ENCODE measurements around the gene MAIP1. TPM values are rescaled to one million over a fixed set of nuclear protein-coding genes. Genes with fewer than 3 reads are reported as not detected.

The MAIP1 gene
- total and polyA plus RNA-seq, 7 donors: 18.2 to 52.3 (median 27.7) TPM

GRCh38 chr2:199975273-199975895 lies 20.0 kb downstream of the MAIP1 start:
- no peak for ATAC-seq
- 88 to 90% (median 88%) methylated on average over 3 of the region's 3 CpGs for WGBS, 3 donors
- no peak overlapping the region for H3K4me3 ChIP-seq
- no peak overlapping the region for H3K27ac ChIP-seq
- intact Hi-C loops (cut with DNase I): loop anchor here in 1 of 2 donors (10.0 kb wide), 1 partner anchor 729 kb away; no protein-coding TSS in a partner anchor
- H3K27me3 ChIP-seq (ENCODE audit: insufficient read depth in 3 of 3, low read length in 2 of 3): no peaks in the 10 kb centered on the region
- no peak for DNase-seq
- no peak for TF ChIP-seq CTCF (IDR thresholded peaks at IDR 0.05)
- H3K4me1 ChIP-seq: no peaks in the 10 kb centered on the region
- peaks cover 0 to 8% of the 10 kb centered on the region in 2 donors for H3K36me3 ChIP-seq (ENCODE audit: insufficient read depth in 1 of 2, low read depth in 1 of 2)
- H3K9me3 ChIP-seq: no peaks in the 10 kb centered on the region

DNA sequence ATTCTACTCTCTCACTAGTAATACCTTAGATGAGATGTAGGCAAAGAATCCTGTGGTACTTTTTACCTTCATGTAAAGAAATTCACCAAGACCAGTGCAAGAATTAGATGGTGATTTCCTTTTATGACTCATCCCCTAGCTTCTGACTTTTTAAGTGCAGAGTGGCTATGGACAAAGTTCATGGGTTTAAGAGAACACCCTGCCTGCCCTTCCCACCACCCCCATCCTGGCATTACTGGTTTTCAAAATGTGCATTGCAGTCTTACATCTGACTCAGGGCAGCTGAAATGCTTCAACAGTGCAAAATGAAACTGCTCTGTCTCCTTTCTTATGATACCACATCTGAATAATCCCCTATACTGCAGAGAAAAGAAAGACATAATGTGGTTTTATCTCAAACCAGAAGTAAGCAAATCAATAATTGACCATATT lies 22.6 kb downstream of the MAIP1 start:
- intact Hi-C loops (cut with DNase I): loop anchor here in 1 of 2 donors (10.0 kb wide), 1 partner anchor 727 kb away; no protein-coding TSS in a partner anchor
- DNase-seq (no peak), ATAC-seq (no peak)
- H3K27ac ChIP-seq: no peak overlapping the region
- no peaks in the 10 kb centered on the region for H3K9me3 ChIP-seq
- no peaks in the 10 kb centered on the region for H3K27me3 ChIP-seq (ENCODE audit: insufficient read depth in 3 of 3, low read length in 2 of 3)
- H3K4me1 ChIP-seq: no peaks in the 10 kb centered on the region
- no peaks in the 10 kb centered on the region for H3K36me3 ChIP-seq (ENCODE audit: insufficient read depth in 1 of 2, low read depth in 1 of 2)
- no peak for TF ChIP-seq CTCF (IDR thresholded peaks at IDR 0.05)
- no peak overlapping the region for H3K4me3 ChIP-seq

GRCh38 chr2:199979398-199979797 lies 24.0 kb downstream of the MAIP1 start:
- TF ChIP-seq CTCF (IDR thresholded peaks at IDR 0.05): no peak
- intact Hi-C loops (cut with DNase I): loop anchor here in 1 of 2 donors (10.0 kb wide), 1 partner anchor 725 kb away; no protein-coding TSS in a partner anchor
- Histone ChIP-seq H3K36me3 (ENCODE audit: insufficient read depth in 1 of 2, low read depth in 1 of 2) (no peaks in the 10 kb centered on the region), H3K4me3 (peak overlapping the region; percentile 22), H3K27ac (no peak overlapping the region), H3K4me1 (no peaks in the 10 kb centered on the region), H3K27me3 (ENCODE audit: insufficient read depth in 3 of 3, low read length in 2 of 3) (no peaks in the 10 kb centered on the region), H3K9me3 (no peaks in the 10 kb centered on the region)
- DNase-seq (no peak), ATAC-seq (peak; percentile 20 to 55 (median 29))
- WGBS, 3 donors: 33 to 52% (median 39%) methylated on average over 5 of the region's 5 CpGs

- no peaks in the 10 kb centered on the region for H3K36me3 ChIP-seq (ENCODE audit: insufficient read depth in 1 of 2, low read depth in 1 of 2)
- no peak overlapping the region for H3K27ac ChIP-seq
- H3K27me3 ChIP-seq (ENCODE audit: insufficient read depth in 3 of 3, low read length in 2 of 3): no peaks in the 10 kb centered on the region
- no peaks in the 10 kb centered on the region for H3K9me3 ChIP-seq
- H3K4me1 ChIP-seq: no peaks in the 10 kb centered on the region
- WGBS, 3 donors: 9 to 14% (median 9%) methylated on average over 12 of the region's 12 CpGs
- H3K4me3 ChIP-seq: peak overlapping the region; percentile 22
- intact Hi-C loops (cut with DNase I): loop anchor here (2.0 to 10.0 kb wide), 6 partner anchors 325 to 2005 kb away; partner anchors contain the start of gene SPATS2L (in 2 of the 2)
- DNase-seq (peak; percentile 80 to 89), ATAC-seq (peak; percentile 63 to 91 (median 73))
- TF ChIP-seq CTCF (IDR thresholded peaks at IDR 0.05): peak; percentile 89
Measured at GRCh38 chr2:199979832-199980628, 24.6 kb downstream of the MAIP1 start.

All from psoas muscle (tissue), 8 donors.